ENCODE measurements around the gene TIGD1.

GRCh38 chr2:232525791-232526371 lies 24.5 kb downstream of the TIGD1 start, which contains the start of gene CHRND:
- TF ChIP-seq POLR2AphosphoS5 (IDR thresholded peaks at IDR 0.05; ENCODE audit: low read depth, low read length) (no peak), CTCF (IDR thresholded peaks at IDR 0.05) (no peak)
